RWPE2 (cell line): ENCODE measurements around the gene PAPPA.

Source experiments
- ATAC-seq: fragments of 200-7000 bp; cut with Tn5 transposase; 3 replicates; pipeline ENCODE4 v1.9.1; 2021; ENCODE audit warnings: low read depth
- DNase-seq: peaks from one replicate; pipeline ENCODE4 v3.0.0-alpha.2; 2020; ENCODE audit warnings: low spot score
- H3K27ac ChIP-seq: fragments of 450-650 bp; 2 replicates; pipeline ENCODE4 v1.5.1; 2017; ENCODE audit warnings: mild to moderate bottlenecking; ENCODE audit not compliant: poor library complexity, severe bottlenecking
- H3K27me3 ChIP-seq: fragments of 250-450 bp; sonication (Bioruptor Pico); 2 replicates; pipeline ENCODE4 v1.5.1; 2021; ENCODE audit warnings: mild to moderate bottlenecking, moderate library complexity; ENCODE audit not compliant: insufficient read depth, poor library complexity, severe bottlenecking
- H3K36me3 ChIP-seq: fragments of 250-450 bp; sonication (Bioruptor Pico); 2 replicates; pipeline ENCODE4 v1.5.1; 2020; ENCODE audit warnings: low read depth, mild to moderate bottlenecking, moderate library complexity
- H3K4me1 ChIP-seq: fragments of 250-450 bp; sonication (Bioruptor Pico); 2 replicates; pipeline ENCODE4 v1.5.1; 2021; ENCODE audit warnings: mild to moderate bottlenecking, moderate library complexity; ENCODE audit not compliant: insufficient read depth, poor library complexity, severe bottlenecking
- H3K4me3 ChIP-seq: fragments of 250-450 bp; sonication (Bioruptor Pico); 2 replicates; pipeline ENCODE4 v1.5.1; 2021; ENCODE audit warnings: mild to moderate bottlenecking, moderate library complexity; ENCODE audit not compliant: severe bottlenecking
- H3K9me3 ChIP-seq: fragments of 250-450 bp; sonication (Bioruptor Pico); 2 replicates; pipeline ENCODE4 v1.5.1; 2021; ENCODE audit warnings: mild to moderate bottlenecking, moderate library complexity; ENCODE audit not compliant: severe bottlenecking
- TF ChIP-seq, protein P1 (sequence below): fragments of 450-650 bp; IDR thresholded peaks from one replicate; pipeline ENCODE4 v1.5.1; 2017; ENCODE audit warnings: mild to moderate bottlenecking, moderate library complexity; ENCODE audit not compliant: poor library complexity, severe bottlenecking

Gene PAPPA

DNA sequence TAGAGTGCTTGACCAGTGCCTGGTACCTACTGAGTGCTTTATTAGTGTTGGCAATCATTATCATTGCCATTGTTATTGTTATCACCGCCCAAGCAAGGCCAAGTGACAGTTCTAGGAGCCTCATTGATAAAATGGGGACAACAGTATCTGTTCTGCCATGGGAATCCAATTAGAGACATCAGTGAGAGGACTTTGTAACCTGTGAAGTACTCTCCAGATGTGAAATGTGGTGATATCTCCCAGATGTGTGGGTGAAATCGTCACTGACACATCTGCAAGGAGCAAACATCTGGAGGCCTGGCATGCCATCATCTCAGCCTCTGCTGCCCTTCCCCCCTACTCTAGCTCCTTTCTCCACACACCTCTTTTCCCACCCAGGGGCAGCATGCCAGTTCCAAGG, 260.8 kb downstream of the PAPPA start:
- no peaks in the 10 kb centered on the region for H3K27me3 ChIP-seq
- TF ChIP-seq, protein P1, sequence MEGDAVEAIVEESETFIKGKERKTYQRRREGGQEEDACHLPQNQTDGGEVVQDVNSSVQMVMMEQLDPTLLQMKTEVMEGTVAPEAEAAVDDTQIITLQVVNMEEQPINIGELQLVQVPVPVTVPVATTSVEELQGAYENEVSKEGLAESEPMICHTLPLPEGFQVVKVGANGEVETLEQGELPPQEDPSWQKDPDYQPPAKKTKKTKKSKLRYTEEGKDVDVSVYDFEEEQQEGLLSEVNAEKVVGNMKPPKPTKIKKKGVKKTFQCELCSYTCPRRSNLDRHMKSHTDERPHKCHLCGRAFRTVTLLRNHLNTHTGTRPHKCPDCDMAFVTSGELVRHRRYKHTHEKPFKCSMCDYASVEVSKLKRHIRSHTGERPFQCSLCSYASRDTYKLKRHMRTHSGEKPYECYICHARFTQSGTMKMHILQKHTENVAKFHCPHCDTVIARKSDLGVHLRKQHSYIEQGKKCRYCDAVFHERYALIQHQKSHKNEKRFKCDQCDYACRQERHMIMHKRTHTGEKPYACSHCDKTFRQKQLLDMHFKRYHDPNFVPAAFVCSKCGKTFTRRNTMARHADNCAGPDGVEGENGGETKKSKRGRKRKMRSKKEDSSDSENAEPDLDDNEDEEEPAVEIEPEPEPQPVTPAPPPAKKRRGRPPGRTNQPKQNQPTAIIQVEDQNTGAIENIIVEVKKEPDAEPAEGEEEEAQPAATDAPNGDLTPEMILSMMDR, result no peak
- ATAC-seq, result no peak
- H3K27ac ChIP-seq, result no peak overlapping the region
- no peaks in the 10 kb centered on the region for H3K9me3 ChIP-seq
- H3K36me3 ChIP-seq, result no peaks in the 10 kb centered on the region
- DNase-seq, result no peak
- no peak overlapping the region for H3K4me3 ChIP-seq
- no peaks in the 10 kb centered on the region for H3K4me1 ChIP-seq

DNA sequence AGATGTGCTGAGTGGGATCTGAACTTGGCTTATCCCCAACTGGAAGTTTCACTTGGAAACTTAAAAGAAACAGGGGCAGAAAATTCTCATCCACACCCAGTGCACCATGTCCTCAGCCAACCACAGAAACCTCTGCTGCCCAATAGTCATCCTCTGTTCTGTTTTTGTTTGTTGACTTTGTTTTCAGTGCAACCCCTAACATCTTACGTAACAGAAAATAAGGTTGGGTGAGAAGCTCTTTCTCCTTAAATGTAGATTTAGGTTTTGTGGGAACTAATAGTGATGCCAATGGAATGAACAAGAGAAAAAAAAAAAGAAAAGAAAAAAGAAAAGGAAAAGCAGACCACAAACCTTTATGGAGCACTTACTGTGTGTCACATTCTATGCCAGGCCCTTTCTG, 262.8 kb downstream of the PAPPA start:
- Histone ChIP-seq H3K9me3 (no peaks in the 10 kb centered on the region), H3K27ac (no peak overlapping the region), H3K27me3 (no peaks in the 10 kb centered on the region), H3K36me3 (no peaks in the 10 kb centered on the region), H3K4me1 (no peaks in the 10 kb centered on the region), H3K4me3 (no peak overlapping the region)
- TF ChIP-seq, protein P1, result no peak
- no peak for ATAC-seq
- no peak for DNase-seq

DNA sequence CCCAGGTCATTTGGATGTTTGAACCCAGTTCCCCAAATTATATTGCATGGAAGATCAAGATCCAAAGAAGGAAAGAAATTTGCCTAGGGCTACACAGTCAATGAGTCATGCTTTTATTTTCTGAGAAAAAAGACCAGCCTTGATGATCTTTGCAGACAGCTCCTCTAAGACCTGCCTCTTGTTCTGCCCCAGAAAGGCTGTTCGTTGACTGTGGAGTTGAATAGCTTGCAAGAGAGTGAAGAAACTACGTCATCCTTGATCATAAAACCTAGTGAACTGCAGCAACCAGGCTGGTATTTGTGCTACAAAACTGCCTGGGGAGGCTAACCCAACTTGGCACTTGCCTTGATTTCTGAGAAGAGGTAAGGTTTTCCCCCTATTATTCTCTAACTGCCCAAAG, 263.9 kb downstream of the PAPPA start:
- Histone ChIP-seq H3K27ac (no peak overlapping the region), H3K4me3 (no peak overlapping the region), H3K27me3 (no peaks in the 10 kb centered on the region), H3K9me3 (no peaks in the 10 kb centered on the region), H3K36me3 (no peaks in the 10 kb centered on the region), H3K4me1 (no peaks in the 10 kb centered on the region)
- DNase-seq (no peak), ATAC-seq (no peak)
- TF ChIP-seq, protein P1, result no peak

DNA sequence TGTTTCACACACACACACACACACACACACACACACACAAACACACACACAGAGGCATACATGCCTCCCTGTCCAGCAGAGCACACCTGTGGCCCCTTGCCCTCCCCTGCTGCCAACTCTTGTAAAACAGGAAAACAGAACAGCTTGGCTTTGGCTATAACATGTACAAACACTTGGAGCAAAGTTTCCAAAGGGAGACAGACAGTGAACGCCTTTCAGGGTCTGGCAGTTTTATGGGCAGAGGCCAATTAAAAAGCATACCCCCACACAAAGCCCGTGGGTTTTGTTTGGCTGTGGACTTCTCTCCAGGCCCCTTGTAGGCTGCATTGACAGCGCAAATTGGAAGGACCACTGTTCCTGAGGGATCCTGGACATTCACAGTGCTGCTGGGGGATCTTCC, 265.6 kb downstream of the PAPPA start:
- TF ChIP-seq, protein P1, result no peak

DNA sequence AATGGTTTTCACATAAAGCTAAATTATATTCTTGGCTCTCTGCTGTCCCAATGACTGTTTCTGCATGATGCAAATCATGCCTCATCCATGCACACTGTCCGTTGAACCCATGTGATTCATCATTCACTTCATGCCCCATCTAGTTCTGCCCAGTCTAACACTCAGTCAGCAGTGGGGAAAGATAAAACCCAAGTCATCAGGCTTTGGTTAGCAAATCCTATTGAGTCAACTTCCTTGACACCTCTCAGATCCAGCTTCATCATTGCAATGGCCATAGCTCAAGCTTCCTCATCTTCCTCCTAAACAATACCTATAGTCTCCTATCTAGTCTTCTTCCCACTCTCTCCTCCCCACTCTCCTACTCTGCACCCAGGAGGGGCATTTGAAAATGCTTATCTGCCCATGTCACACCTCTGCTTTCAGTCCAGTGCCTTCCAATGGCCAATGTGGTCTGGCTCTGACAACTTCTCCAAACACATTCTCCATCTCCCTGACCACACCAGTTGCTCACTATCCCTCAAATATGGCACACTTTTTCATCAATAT, 267.5 kb downstream of the PAPPA start:
- H3K36me3 ChIP-seq, result no peaks in the 10 kb centered on the region
- H3K27ac ChIP-seq, result no peak overlapping the region
- TF ChIP-seq, protein P1, result no peak
- peak; percentile 79; the same call in 2 of the 3 replicates for ATAC-seq
- H3K4me3 ChIP-seq, result no peak overlapping the region
- DNase-seq, result no peak
- no peaks in the 10 kb centered on the region for H3K4me1 ChIP-seq
- H3K27me3 ChIP-seq, result no peaks in the 10 kb centered on the region
- no peaks in the 10 kb centered on the region for H3K9me3 ChIP-seq

More for the DNA sequence above, 265.6 kb downstream of the PAPPA start:
- DNase-seq (no peak), ATAC-seq (no peak)
- no peaks in the 10 kb centered on the region for H3K9me3 ChIP-seq
- H3K27ac ChIP-seq, result no peak overlapping the region
- no peaks in the 10 kb centered on the region for H3K36me3 ChIP-seq
- H3K27me3 ChIP-seq, result no peaks in the 10 kb centered on the region
- H3K4me1 ChIP-seq, result no peaks in the 10 kb centered on the region
- no peak overlapping the region for H3K4me3 ChIP-seq
